Measurements from ENCODE around the gene CCDC6. TPM values are rescaled to one million over a fixed set of nuclear protein-coding genes. Genes with fewer than 3 reads are reported as not detected.

CCDC6 gene
- total RNA-seq, 4 donors from 2014 or later: 30.8 to 66.0 (median 53.4) TPM

DNA sequence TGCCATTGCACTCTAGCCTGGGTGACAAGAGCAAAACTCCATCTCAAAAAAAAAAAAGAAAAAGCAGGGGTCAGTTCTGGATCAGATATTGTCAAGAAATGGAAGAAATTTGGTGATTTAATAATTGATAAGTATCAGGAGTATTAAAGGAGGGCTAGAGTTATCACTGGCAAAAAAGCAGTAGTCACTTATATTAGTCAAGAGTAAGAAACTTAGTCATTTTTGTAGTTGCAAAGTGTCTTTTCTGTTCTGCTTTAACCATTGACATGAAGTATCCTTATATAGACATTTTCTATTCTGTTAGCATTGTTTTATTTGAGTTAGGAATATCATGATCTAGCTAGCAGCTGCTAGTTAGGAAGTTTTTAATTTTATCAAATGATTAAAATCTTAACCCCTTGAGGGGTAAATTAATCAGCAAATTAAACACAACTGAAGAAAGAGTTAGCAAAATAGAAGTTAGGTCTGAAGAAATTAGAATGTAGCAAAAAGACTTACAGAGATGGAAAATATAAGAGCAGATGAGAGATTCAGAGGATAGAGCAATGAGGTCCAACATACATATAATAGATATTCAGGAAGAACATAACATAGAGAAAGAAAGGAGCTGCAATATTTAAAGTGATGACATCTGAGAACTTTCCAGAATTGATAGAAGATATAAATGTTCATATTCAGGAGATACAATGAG, 7.3 kb upstream of the CCDC6 start:
- Histone ChIP-seq H3K36me3 (no peaks in the 10 kb centered on the region), H3K27me3 (no peaks in the 10 kb centered on the region), H3K27ac (no peak overlapping the region), H3K4me1 (peaks cover 0 to 4% (median 0%) of the 10 kb centered on the region in 3 donors), H3K9me3 (peaks cover 0 to 14% (median 0%) of the 10 kb centered on the region in 3 donors), H3K4me3 (no peak overlapping the region)
- TF ChIP-seq, protein P1, sequence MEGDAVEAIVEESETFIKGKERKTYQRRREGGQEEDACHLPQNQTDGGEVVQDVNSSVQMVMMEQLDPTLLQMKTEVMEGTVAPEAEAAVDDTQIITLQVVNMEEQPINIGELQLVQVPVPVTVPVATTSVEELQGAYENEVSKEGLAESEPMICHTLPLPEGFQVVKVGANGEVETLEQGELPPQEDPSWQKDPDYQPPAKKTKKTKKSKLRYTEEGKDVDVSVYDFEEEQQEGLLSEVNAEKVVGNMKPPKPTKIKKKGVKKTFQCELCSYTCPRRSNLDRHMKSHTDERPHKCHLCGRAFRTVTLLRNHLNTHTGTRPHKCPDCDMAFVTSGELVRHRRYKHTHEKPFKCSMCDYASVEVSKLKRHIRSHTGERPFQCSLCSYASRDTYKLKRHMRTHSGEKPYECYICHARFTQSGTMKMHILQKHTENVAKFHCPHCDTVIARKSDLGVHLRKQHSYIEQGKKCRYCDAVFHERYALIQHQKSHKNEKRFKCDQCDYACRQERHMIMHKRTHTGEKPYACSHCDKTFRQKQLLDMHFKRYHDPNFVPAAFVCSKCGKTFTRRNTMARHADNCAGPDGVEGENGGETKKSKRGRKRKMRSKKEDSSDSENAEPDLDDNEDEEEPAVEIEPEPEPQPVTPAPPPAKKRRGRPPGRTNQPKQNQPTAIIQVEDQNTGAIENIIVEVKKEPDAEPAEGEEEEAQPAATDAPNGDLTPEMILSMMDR (IDR thresholded peaks at IDR 0.05): no peak
- TF ChIP-seq EP300 (IDR thresholded peaks at IDR 0.05) (no peak), POLR2A (IDR thresholded peaks at IDR 0.05) (no peak), POLR2AphosphoS5 (IDR thresholded peaks at IDR 0.05) (no peak)
- ATAC-seq: no peak

DNA sequence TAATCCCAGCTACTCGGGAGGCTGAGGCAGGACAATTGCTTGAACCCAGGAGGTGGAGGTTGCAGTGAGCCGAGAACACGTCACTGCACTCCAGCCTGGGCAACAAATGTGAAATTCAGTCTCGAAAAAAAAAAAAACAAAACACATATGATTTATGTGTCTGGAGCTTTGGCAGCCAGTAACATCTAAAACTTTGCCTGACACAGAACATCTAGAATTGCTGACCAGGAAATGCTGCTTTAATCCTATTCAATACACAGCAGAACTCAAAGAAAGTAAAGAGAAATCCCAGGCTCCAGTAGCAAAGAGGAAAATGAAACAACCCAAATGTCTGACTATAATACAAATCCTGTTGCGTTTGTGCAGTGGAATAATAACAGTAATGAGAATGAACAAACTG, 4.5 kb upstream of the CCDC6 start:
- TF ChIP-seq POLR2A (IDR thresholded peaks at IDR 0.05) (no peak), EP300 (IDR thresholded peaks at IDR 0.05) (no peak), POLR2AphosphoS5 (IDR thresholded peaks at IDR 0.05) (no peak)
- TF ChIP-seq, protein P1 (IDR thresholded peaks at IDR 0.05): no peak
- ATAC-seq: no peak
- no peaks in the 10 kb centered on the region for H3K27me3 ChIP-seq
- H3K4me1 ChIP-seq: peaks cover 0 to 22% (median 5%) of the 10 kb centered on the region in 3 donors
- no peaks in the 10 kb centered on the region for H3K36me3 ChIP-seq
- WGBS, 2 donors (ENCODE audit: low coverage in 1 of 2): 22 to 27% methylated on average over 4 to 5 of the region's 5 CpGs
- H3K4me3 ChIP-seq: no peak overlapping the region
- H3K9me3 ChIP-seq: peaks cover 0 to 14% (median 0%) of the 10 kb centered on the region in 3 donors
- H3K27ac ChIP-seq: no peak overlapping the region

DNA sequence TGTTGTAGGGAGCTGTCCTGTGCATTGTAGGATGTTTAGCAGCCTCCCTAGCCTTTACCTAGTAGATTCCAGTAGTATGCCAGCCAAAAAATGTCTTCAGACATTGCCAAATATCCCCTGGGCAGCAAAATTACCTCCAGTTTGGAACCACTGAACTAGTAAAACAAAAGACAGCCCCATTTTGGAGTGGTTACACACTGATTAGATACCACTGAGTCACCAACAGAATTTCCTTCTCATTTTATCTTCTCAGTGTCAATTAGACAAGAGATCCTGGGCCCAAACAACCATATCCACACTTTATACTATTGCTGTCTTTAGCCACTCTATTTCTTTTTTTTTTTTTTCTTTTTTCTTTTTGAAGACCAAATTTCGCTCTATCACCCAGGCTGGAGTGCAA, 3.5 kb upstream of the CCDC6 start:
- Histone ChIP-seq H3K27me3 (no peaks in the 10 kb centered on the region), H3K36me3 (no peaks in the 10 kb centered on the region), H3K4me3 (no peak overlapping the region), H3K27ac (peak overlapping the region in 1 of 4 donors; percentile 98), H3K9me3 (peaks cover 0 to 14% (median 0%) of the 10 kb centered on the region in 3 donors), H3K4me1 (peaks cover 0 to 27% (median 7%) of the 10 kb centered on the region in 3 donors)
- 100% methylated on average over 1 of the region's 1 CpG for WGBS, 2 donors (ENCODE audit: low coverage in 1 of 2)
- ATAC-seq: no peak
- TF ChIP-seq, protein P1 (IDR thresholded peaks at IDR 0.05): no peak
- TF ChIP-seq POLR2AphosphoS5 (IDR thresholded peaks at IDR 0.05) (no peak), POLR2A (IDR thresholded peaks at IDR 0.05) (no peak), EP300 (IDR thresholded peaks at IDR 0.05) (no peak)

DNA sequence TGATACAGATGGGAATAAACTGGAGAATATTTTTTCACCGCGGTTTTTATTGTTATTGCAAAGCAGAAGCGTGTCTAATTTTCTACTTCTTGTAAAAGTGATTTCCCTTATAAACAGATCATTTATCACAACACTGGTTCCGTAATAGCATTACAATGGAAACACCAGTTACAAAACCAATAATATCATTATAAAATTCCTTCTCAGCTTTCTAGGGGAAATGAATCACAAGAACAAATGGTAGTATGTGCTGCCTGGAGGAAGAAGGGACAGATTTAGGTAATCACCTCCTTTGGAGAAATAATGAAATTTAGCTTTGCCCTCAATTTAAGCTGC, 2.4 kb upstream of the CCDC6 start:
- no peak for ATAC-seq
- peaks cover 0 to 37% (median 13%) of the 10 kb centered on the region in 3 donors for H3K4me1 ChIP-seq
- H3K4me3 ChIP-seq: peak overlapping the region; percentile 54 to 90
- no peak for TF ChIP-seq POLR2A (IDR thresholded peaks at IDR 0.05)
- no peak for TF ChIP-seq POLR2AphosphoS5 (IDR thresholded peaks at IDR 0.05)
- TF ChIP-seq, protein P1 (IDR thresholded peaks at IDR 0.05): no peak
- TF ChIP-seq EP300 (IDR thresholded peaks at IDR 0.05): no peak
- H3K27ac ChIP-seq: peak overlapping the region; percentile 81 to 98 (median 90)
- H3K27me3 ChIP-seq: no peaks in the 10 kb centered on the region
- WGBS, 2 donors (ENCODE audit: low coverage in 1 of 2): 44 to 47% methylated on average over 4 of the region's 4 CpGs
- H3K9me3 ChIP-seq: peaks cover 0 to 6% (median 0%) of the 10 kb centered on the region in 3 donors
- H3K36me3 ChIP-seq: no peaks in the 10 kb centered on the region
